Karpas-422 (cell line): ENCODE data around the gene SOBP. TPM values are rescaled to one million over a fixed set of nuclear protein-coding genes. Genes with fewer than 3 reads are reported as not detected.

ENCODE experiments used
- DNase-seq: peaks from one replicate; pipeline ENCODE4 v3.0.0-alpha.2; 2015
- H2AFZ ChIP-seq: fragments of 200-600 bp; sonication (generic); 2 replicates; pipeline ENCODE4 v1.6.1; 2014; ENCODE audit warnings: antibody characterized with exemption, low read length, mixed read lengths
- H3K27ac ChIP-seq: fragments of 200-600 bp; sonication (generic); 2 replicates; pipeline ENCODE4 v1.5.1; 2014; ENCODE audit warnings: mild to moderate bottlenecking, low read length, moderate library complexity
- H3K27me3 ChIP-seq: fragments of 200-600 bp; sonication (generic); 2 replicates; pipeline ENCODE4 v1.6.1; 2014; ENCODE audit warnings: low read length, mixed read lengths
- H3K36me3 ChIP-seq: fragments of 200-600 bp; sonication (generic); 2 replicates; pipeline ENCODE4 v1.6.1; 2014; ENCODE audit warnings: low read length, mixed read lengths; ENCODE audit not compliant: insufficient read depth
- H3K4me1 ChIP-seq: fragments of 200-600 bp; sonication (generic); 2 replicates; pipeline ENCODE4 v1.6.1; 2014; ENCODE audit warnings: mild to moderate bottlenecking, low read length, mixed read lengths
- H3K4me2 ChIP-seq: fragments of 200-600 bp; sonication (generic); 2 replicates; pipeline ENCODE4 v1.6.1; 2014; ENCODE audit warnings: low read length, low read depth, mild to moderate bottlenecking; ENCODE audit not compliant: poor library complexity, severe bottlenecking
- H3K4me3 ChIP-seq: fragments of 200-600 bp; sonication (generic); 2 replicates; pipeline ENCODE4 v1.5.1; 2014; ENCODE audit warnings: mild to moderate bottlenecking, antibody characterized with exemption, low read length, mixed read lengths
- H3K79me2 ChIP-seq: fragments of 200-600 bp; sonication (generic); 2 replicates; pipeline ENCODE4 v1.6.1; 2014; ENCODE audit warnings: mild to moderate bottlenecking, low read length, mixed read lengths
- H3K9ac ChIP-seq: fragments of 200-600 bp; sonication (generic); 2 replicates; pipeline ENCODE4 v1.6.0; 2014; ENCODE audit warnings: low read length
- H3K9me2 ChIP-seq: fragments of 200-600 bp; sonication (generic), shearing (Covaris generic); replicated peaks from 2 replicates; pipeline ENCODE4 v1.6.0; 2014; ENCODE audit warnings: mild to moderate bottlenecking, low read length, moderate library complexity; ENCODE audit not compliant: insufficient read depth
- H3K9me3 ChIP-seq: fragments of 300-700, 200-600 bp; sonication (generic); 2 replicates; pipeline ENCODE4 v1.6.1; 2014; ENCODE audit warnings: low read length, mixed read lengths
- H4K20me1 ChIP-seq: fragments of 200-600 bp; sonication (generic); 2 replicates; pipeline ENCODE4 v1.6.1; 2014; ENCODE audit warnings: mild to moderate bottlenecking, antibody characterized with exemption, low read length, low read depth; ENCODE audit not compliant: insufficient read depth
- total RNA-seq: library from RNA; depleted of rRNA; stranded (reverse); fragments of >200 nt; shearing (Covaris generic); gene quantifications from 2 replicates; pipeline ENCODE4 v1.2.3, GENCODE V29; 2014; ENCODE audit warnings: low replicate concordance

The SOBP gene
- total RNA-seq, 1 experiment from 2014 or later, result 17.8 TPM

GRCh38 chr6:107673076-107673494 is 183.2 kb downstream of the SOBP start:
- Histone ChIP-seq H3K79me2 (no peaks in the 10 kb centered on the region), H3K27me3 (no peaks in the 10 kb centered on the region), H4K20me1 (no peaks in the 10 kb centered on the region), H2AFZ (no peak overlapping the region), H3K4me3 (no peak overlapping the region), H3K9me2 (no peaks in the 10 kb centered on the region), H3K36me3 (no peaks in the 10 kb centered on the region), H3K9ac (no peak overlapping the region), H3K27ac (no peak overlapping the region), H3K9me3 (no peaks in the 10 kb centered on the region), H3K4me1 (peaks cover 17% of the 10 kb centered on the region), H3K4me2 (no peak overlapping the region)
- no peak for DNase-seq

GRCh38 chr6:107674995-107675738 is 185.2 kb downstream of the SOBP start:
- H4K20me1 ChIP-seq, result no peaks in the 10 kb centered on the region
- no peaks in the 10 kb centered on the region for H3K9me3 ChIP-seq
- H3K4me3 ChIP-seq, result peak overlapping the region; percentile 57; the same call in 1 of the 2 replicates
- H3K9me2 ChIP-seq, result no peaks in the 10 kb centered on the region
- H3K27me3 ChIP-seq, result no peaks in the 10 kb centered on the region
- H3K4me2 ChIP-seq, result peak overlapping the region; percentile 65
- H2AFZ ChIP-seq, result peak overlapping the region; percentile 63; the same call in 1 of the 2 replicates
- peak; percentile 95 for DNase-seq
- H3K79me2 ChIP-seq, result no peaks in the 10 kb centered on the region
- H3K4me1 ChIP-seq, result peaks cover 19% of the 10 kb centered on the region
- no peaks in the 10 kb centered on the region for H3K36me3 ChIP-seq
- H3K27ac ChIP-seq, result no peak overlapping the region
- peak overlapping the region; percentile 44 for H3K9ac ChIP-seq

DNA sequence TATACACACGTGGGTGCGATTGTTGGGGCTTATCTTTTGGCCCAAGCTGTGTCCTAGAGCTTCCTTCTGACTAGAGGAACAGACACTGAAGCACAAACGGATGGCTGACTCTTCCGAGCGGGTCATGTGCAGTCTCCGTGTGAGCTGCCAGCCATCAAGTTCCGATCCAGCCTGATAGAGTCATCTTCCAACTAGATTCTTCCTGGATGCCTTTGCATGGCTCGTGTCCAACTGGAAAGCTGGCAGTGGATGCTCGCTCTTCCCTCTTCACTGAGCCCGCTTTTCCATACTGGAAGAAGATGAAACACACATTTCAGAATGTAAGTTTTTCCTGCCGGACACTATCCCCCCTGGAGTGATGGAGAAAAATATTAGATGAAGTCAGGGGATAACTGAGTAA is 186.1 kb downstream of the SOBP start:
- Histone ChIP-seq H2AFZ (no peak overlapping the region), H3K9me2 (no peaks in the 10 kb centered on the region), H3K36me3 (no peaks in the 10 kb centered on the region), H4K20me1 (no peaks in the 10 kb centered on the region), H3K4me2 (no peak overlapping the region), H3K27me3 (no peaks in the 10 kb centered on the region), H3K27ac (no peak overlapping the region), H3K4me3 (no peak overlapping the region), H3K9ac (no peak overlapping the region), H3K9me3 (no peaks in the 10 kb centered on the region), H3K79me2 (no peaks in the 10 kb centered on the region), H3K4me1 (peaks cover 13% of the 10 kb centered on the region)
- DNase-seq, result no peak

DNA sequence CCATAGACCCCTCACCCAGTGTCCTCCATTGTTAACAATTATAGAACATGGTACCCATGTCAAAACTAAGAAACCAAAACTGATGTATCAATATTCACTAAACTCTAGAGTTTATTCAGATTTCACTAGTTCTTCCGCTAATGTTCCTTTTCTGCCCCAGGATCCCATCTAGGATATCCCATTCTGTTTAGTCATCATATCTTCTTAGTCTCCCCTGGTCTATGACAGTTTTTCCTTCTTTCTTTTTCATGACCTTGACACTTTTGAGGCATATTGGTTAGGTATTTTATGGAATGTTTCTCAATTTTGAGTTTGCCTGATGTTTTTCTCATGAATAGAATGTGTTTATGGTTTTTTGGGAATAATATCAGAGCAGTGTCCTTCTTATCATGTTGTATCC is 187.5 kb downstream of the SOBP start:
- H4K20me1 ChIP-seq, result no peaks in the 10 kb centered on the region
- no peak overlapping the region for H3K4me2 ChIP-seq
- H3K27me3 ChIP-seq, result no peaks in the 10 kb centered on the region
- H3K9me3 ChIP-seq, result no peaks in the 10 kb centered on the region
- DNase-seq, result no peak
- H3K4me1 ChIP-seq, result peaks cover 12% of the 10 kb centered on the region
- no peaks in the 10 kb centered on the region for H3K36me3 ChIP-seq
- H3K79me2 ChIP-seq, result no peaks in the 10 kb centered on the region
- H2AFZ ChIP-seq, result no peak overlapping the region
- H3K9ac ChIP-seq, result no peak overlapping the region
- H3K4me3 ChIP-seq, result no peak overlapping the region
- H3K9me2 ChIP-seq, result no peaks in the 10 kb centered on the region
- no peak overlapping the region for H3K27ac ChIP-seq

- Histone ChIP-seq H3K79me2 (no peaks in the 10 kb centered on the region), H3K9ac (no peak overlapping the region), H4K20me1 (no peaks in the 10 kb centered on the region), H3K9me3 (peaks cover 8% of the 10 kb centered on the region; the same call in 1 of the 2 replicates), H3K36me3 (no peaks in the 10 kb centered on the region), H2AFZ (no peak overlapping the region), H3K4me2 (no peak overlapping the region), H3K9me2 (no peaks in the 10 kb centered on the region), H3K4me1 (peaks cover 12% of the 10 kb centered on the region), H3K27ac (no peak overlapping the region), H3K4me3 (no peak overlapping the region), H3K27me3 (no peaks in the 10 kb centered on the region)
- no peak for DNase-seq
Measured at GRCh38 chr6:107679457-107679856, 189.5 kb downstream of the SOBP start.

- Histone ChIP-seq H3K4me2 (no peak overlapping the region), H3K9me3 (peaks cover 8% of the 10 kb centered on the region; the same call in 1 of the 2 replicates), H3K9ac (no peak overlapping the region), H3K36me3 (no peaks in the 10 kb centered on the region), H3K79me2 (no peaks in the 10 kb centered on the region), H2AFZ (no peak overlapping the region), H3K4me3 (no peak overlapping the region), H3K4me1 (peaks cover 5% of the 10 kb centered on the region), H4K20me1 (no peaks in the 10 kb centered on the region), H3K27me3 (no peaks in the 10 kb centered on the region), H3K9me2 (no peaks in the 10 kb centered on the region), H3K27ac (no peak overlapping the region)
- DNase-seq, result no peak
Measured at GRCh38 chr6:107682721-107683120, 192.8 kb downstream of the SOBP start.

GRCh38 chr6:107683183-107683582 is 193.3 kb downstream of the SOBP start:
- H3K4me3 ChIP-seq, result no peak overlapping the region
- H3K4me1 ChIP-seq, result peaks cover 5% of the 10 kb centered on the region
- H2AFZ ChIP-seq, result no peak overlapping the region
- no peaks in the 10 kb centered on the region for H3K9me2 ChIP-seq
- H3K4me2 ChIP-seq, result no peak overlapping the region
- no peaks in the 10 kb centered on the region for H3K27me3 ChIP-seq
- no peak overlapping the region for H3K27ac ChIP-seq
- H4K20me1 ChIP-seq, result no peaks in the 10 kb centered on the region
- H3K79me2 ChIP-seq, result no peaks in the 10 kb centered on the region
- no peak overlapping the region for H3K9ac ChIP-seq
- H3K9me3 ChIP-seq, result peaks cover 8% of the 10 kb centered on the region; the same call in 1 of the 2 replicates
- no peaks in the 10 kb centered on the region for H3K36me3 ChIP-seq
- DNase-seq, result no peak

DNA sequence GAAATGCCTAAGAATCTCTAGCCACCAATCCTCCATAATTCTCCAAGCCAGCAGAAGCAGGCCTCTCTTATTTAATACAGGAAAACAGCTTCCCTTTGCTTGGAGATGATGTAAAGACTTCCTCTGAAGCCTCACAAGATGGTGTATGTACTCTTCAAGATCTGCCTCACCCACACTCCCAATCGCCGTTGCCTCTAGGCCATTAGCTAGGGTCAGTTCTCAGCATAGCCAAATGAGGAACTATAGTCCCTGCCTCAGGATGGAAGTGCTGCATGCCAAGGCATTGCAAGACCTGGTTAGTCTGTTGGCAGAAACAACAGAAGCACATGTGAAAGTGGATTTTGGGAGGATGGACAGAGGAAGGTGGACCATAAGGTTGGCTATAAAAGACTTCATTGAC is 195.1 kb downstream of the SOBP start:
- no peak overlapping the region for H3K27ac ChIP-seq
- H2AFZ ChIP-seq, result no peak overlapping the region
- peaks cover 8% of the 10 kb centered on the region; the same call in 1 of the 2 replicates for H3K9me3 ChIP-seq
- H3K79me2 ChIP-seq, result no peaks in the 10 kb centered on the region
- H3K9me2 ChIP-seq, result no peaks in the 10 kb centered on the region
- H3K4me1 ChIP-seq, result no peaks in the 10 kb centered on the region
- no peaks in the 10 kb centered on the region for H4K20me1 ChIP-seq
- DNase-seq, result no peak
- no peak overlapping the region for H3K9ac ChIP-seq
- H3K27me3 ChIP-seq, result no peaks in the 10 kb centered on the region
- H3K4me3 ChIP-seq, result no peak overlapping the region
- H3K4me2 ChIP-seq, result no peak overlapping the region
- H3K36me3 ChIP-seq, result no peaks in the 10 kb centered on the region
